ENCODE data around the gene DLST.
A peak's percentile ranks its signal among the peaks of the same experiment; 100 is the strongest.

The DLST gene

DNA sequence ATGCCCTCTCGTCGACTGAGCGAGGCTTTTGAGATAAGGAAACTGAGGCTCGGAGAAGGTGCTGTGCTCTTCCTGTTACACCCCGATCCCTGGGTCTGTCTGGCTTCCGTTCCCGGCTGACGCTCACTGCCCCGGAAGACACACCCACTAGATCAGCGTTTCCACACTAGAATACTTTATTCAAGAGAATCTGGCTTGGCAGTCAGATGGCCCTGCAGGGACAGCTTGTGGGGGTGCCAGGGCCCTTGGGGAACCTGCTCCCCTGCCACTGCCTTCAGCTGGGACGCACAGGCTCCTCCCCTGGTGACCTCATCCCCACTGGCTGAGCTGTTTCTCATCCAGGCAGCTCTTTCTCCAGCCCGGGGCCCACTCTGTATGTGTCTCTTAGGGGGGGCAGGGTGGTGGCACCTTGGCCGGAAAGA, 60.0 kb downstream of the DLST start:
- peak overlapping the region in 1 of 2 donors; percentile 45 for H3K9ac ChIP-seq (ENCODE audit: low read length in 2 of 2)
- H3K4me1 ChIP-seq (ENCODE audit: control insufficient read depth, insufficient read depth, low read length) = peaks cover 35% of the 10 kb centered on the region
- peak overlapping the region in 1 of 2 donors; percentile 8 for H3K4me3 ChIP-seq (ENCODE audit: low read length in 2 of 2)
- H3K9me3 ChIP-seq (ENCODE audit: control insufficient read depth in 2 of 2, low read length in 2 of 2) = no peaks in the 10 kb centered on the region
- H3K36me3 ChIP-seq (ENCODE audit: control insufficient read depth in 2 of 2, insufficient read depth in 2 of 2, low read length in 2 of 2) = no peaks in the 10 kb centered on the region
- H3K27ac ChIP-seq (ENCODE audit: low read length) = peak overlapping the region; percentile 18
- no peaks in the 10 kb centered on the region for H3K27me3 ChIP-seq (ENCODE audit: control insufficient read depth in 1 of 2, insufficient read depth in 2 of 2, low read length in 2 of 2)

DNA sequence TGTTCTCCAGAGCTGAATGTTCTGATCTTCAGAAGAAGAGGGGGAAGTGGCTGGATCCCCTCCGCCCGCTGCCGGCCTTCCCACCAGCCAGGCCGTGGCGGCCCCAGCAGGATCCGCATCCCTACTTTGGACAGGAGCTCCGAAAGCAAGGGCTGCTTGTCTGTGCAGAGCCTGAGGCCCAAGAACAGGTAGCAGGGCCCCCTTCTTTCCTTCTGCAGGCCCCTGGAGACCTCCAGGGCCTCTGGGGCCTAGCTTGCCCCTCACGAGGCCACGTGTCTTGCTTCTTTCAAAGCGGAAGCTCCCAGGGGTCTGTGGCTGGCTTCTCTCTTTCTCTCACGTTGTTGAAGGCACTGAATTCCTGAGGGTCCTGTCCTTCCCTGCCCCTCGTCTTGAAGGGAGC, 60.5 kb downstream of the DLST start:
- peak overlapping the region; percentile 18 for H3K27ac ChIP-seq (ENCODE audit: low read length)
- H3K4me3 ChIP-seq (ENCODE audit: low read length in 2 of 2) = peak overlapping the region in 1 of 2 donors; percentile 48
- H3K9ac ChIP-seq (ENCODE audit: low read length in 2 of 2) = peak overlapping the region in 1 of 2 donors; percentile 45
- no peaks in the 10 kb centered on the region for H3K27me3 ChIP-seq (ENCODE audit: control insufficient read depth in 1 of 2, insufficient read depth in 2 of 2, low read length in 2 of 2)
- no peaks in the 10 kb centered on the region for H3K36me3 ChIP-seq (ENCODE audit: control insufficient read depth in 2 of 2, insufficient read depth in 2 of 2, low read length in 2 of 2)
- H3K4me1 ChIP-seq (ENCODE audit: control insufficient read depth, insufficient read depth, low read length) = peaks cover 39% of the 10 kb centered on the region
- no peaks in the 10 kb centered on the region for H3K9me3 ChIP-seq (ENCODE audit: control insufficient read depth in 2 of 2, low read length in 2 of 2)

DNA sequence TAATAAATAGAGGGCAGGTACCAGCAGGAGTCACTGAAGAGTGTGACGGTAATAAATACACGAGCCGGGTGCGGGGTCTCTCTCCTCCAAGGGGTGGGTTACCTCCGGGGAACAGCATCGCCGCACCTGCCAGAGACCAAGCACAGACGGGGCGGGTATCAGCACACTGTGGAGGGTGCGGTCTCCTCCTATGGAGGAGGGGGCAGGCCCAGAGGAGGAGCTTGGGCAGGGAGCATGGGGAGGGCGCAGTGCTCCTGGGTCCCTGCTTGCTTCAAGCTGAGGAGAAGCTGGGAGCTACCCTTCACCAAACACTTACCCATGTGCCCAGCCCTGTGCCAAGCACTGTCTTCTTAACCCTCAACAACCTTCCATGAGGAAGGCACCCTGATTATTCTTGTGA, 60.9 kb downstream of the DLST start:
- no peaks in the 10 kb centered on the region for H3K36me3 ChIP-seq (ENCODE audit: control insufficient read depth in 2 of 2, insufficient read depth in 2 of 2, low read length in 2 of 2)
- peak overlapping the region in 1 of 2 donors; percentile 45 for H3K9ac ChIP-seq (ENCODE audit: low read length in 2 of 2)
- H3K9me3 ChIP-seq (ENCODE audit: control insufficient read depth in 2 of 2, low read length in 2 of 2) = no peaks in the 10 kb centered on the region
- H3K4me1 ChIP-seq (ENCODE audit: control insufficient read depth, insufficient read depth, low read length) = peaks cover 39% of the 10 kb centered on the region
- peak overlapping the region in 1 of 2 donors; percentile 48 for H3K4me3 ChIP-seq (ENCODE audit: low read length in 2 of 2)
- no peaks in the 10 kb centered on the region for H3K27me3 ChIP-seq (ENCODE audit: control insufficient read depth in 1 of 2, insufficient read depth in 2 of 2, low read length in 2 of 2)
- peak overlapping the region; percentile 18 for H3K27ac ChIP-seq (ENCODE audit: low read length)

DNA sequence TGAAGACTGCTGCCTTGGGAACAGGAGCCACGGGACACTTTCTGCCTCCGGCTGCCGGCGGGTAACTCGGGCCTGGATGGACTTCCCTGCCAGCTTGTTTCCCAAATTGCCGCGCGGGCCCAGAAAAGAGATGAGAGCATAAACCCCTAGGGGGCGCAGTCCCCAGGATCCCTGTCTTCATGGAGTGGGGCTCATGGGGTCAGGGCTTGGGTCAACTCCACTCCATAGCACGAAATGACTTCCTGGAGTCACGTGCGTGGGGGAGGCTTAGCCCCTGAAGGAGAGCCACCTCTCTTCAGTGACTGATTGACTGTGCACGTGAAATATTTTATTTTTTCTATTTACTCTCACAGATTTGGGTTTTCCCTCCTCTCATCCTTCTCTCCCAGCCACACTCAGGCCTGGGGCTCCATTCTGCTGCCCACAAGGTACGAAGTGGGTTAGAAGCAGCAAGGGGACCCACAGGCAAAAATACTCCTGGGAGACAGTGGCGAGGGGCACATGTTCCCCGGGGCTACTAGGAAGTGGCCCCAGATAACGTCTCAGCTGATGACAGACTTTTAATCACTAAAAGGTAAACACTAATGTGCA, 63.6 kb downstream of the DLST start:
- no peak overlapping the region for H3K27ac ChIP-seq (ENCODE audit: low read length)
- H3K9ac ChIP-seq (ENCODE audit: low read length in 2 of 2) = no peak overlapping the region
- H3K36me3 ChIP-seq (ENCODE audit: control insufficient read depth in 2 of 2, insufficient read depth in 2 of 2, low read length in 2 of 2) = no peaks in the 10 kb centered on the region
- H3K9me3 ChIP-seq (ENCODE audit: control insufficient read depth in 2 of 2, low read length in 2 of 2) = no peaks in the 10 kb centered on the region
- H3K4me1 ChIP-seq (ENCODE audit: control insufficient read depth, insufficient read depth, low read length) = peaks cover 25% of the 10 kb centered on the region
- H3K4me3 ChIP-seq (ENCODE audit: low read length in 2 of 2) = no peak overlapping the region
- H3K27me3 ChIP-seq (ENCODE audit: control insufficient read depth in 1 of 2, insufficient read depth in 2 of 2, low read length in 2 of 2) = no peaks in the 10 kb centered on the region

DNA sequence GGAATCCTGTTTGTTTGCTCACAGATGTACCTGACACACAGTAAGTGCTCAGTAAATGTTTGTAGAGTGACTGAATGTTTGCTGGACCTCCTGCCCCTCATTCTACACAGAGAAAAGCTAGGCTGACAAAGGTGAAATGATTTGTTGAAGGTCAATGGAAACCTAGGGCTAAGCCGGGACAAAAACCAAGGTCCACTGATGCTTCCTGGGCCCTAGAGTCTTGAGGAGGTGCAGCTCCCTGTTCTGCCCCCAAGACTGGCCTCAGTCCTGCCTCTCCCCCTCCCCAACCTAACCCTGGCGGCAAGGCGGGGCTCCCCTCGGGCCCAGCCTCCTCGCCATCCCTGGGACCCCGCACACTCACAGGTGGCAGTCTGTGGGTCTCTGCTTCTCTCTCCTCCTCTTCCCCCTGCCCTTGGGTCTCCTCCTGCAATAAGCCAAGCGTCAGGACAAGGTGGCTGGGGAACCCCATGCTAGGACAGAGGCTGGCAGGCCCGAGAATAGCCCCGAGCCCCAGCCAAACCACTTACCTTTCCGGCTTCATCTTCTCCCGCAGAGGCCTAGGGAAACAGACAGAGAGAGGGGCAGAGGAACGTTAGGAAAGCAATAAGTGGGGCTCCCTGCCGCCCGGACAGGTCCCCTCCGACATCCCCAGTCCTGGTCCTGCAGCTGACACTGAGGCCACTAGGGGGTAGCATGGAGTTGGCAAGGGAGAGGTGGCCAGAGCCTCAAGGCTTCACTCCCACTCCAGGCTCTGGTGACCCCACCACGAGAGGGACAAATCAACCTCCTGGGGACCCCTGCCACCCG, 64.3 kb downstream of the DLST start:
- no peaks in the 10 kb centered on the region for H3K36me3 ChIP-seq (ENCODE audit: control insufficient read depth in 2 of 2, insufficient read depth in 2 of 2, low read length in 2 of 2)
- no peak overlapping the region for H3K27ac ChIP-seq (ENCODE audit: low read length)
- H3K4me1 ChIP-seq (ENCODE audit: control insufficient read depth, insufficient read depth, low read length) = peaks cover 23% of the 10 kb centered on the region
- peak overlapping the region; percentile 44 to 51 for H3K9ac ChIP-seq (ENCODE audit: low read length in 2 of 2)
- peak overlapping the region; percentile 40 to 60 for H3K4me3 ChIP-seq (ENCODE audit: low read length in 2 of 2)
- no peaks in the 10 kb centered on the region for H3K9me3 ChIP-seq (ENCODE audit: control insufficient read depth in 2 of 2, low read length in 2 of 2)
- H3K27me3 ChIP-seq (ENCODE audit: control insufficient read depth in 1 of 2, insufficient read depth in 2 of 2, low read length in 2 of 2) = peaks cover 2 to 4% of the 10 kb centered on the region in 2 donors

DNA sequence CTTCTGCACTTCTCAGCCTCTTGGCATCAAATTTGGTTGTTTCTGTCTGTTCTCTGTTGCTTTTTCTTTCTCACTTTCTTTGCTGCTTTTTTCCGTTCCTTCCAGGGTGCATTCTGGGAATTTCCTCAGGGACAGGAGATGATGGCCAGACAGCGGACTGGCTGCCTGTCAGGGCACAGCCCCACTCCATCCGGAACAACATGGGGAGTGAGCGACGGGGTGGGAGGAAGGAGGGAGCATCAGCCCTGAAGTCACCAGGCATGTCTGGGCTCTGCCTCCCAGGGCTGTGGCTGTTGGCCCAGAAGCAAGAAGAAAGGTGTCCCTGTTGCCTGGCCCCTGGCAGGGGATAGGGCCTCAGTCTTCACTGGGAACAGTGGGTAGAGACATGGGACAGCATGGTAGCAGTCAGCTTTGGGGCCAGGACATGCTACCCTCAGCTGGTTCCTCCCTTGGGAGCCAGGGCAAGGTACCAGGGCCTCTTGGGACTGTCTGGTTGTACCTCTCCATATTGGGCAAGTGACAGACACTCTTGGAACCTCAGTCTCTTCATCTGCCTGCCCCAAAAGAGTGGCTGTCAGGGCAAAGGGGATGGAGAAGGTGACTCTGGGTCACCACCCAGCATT, 65.1 kb downstream of the DLST start:
- Histone ChIP-seq H3K36me3 (ENCODE audit: control insufficient read depth in 2 of 2, insufficient read depth in 2 of 2, low read length in 2 of 2) (no peaks in the 10 kb centered on the region), H3K9me3 (ENCODE audit: control insufficient read depth in 2 of 2, low read length in 2 of 2) (no peaks in the 10 kb centered on the region), H3K27ac (ENCODE audit: low read length) (no peak overlapping the region), H3K4me1 (ENCODE audit: control insufficient read depth, insufficient read depth, low read length) (peaks cover 19% of the 10 kb centered on the region), H3K9ac (ENCODE audit: low read length in 2 of 2) (peak overlapping the region; percentile 44 to 51), H3K4me3 (ENCODE audit: low read length in 2 of 2) (peak overlapping the region; percentile 40 to 60), H3K27me3 (ENCODE audit: control insufficient read depth in 1 of 2, insufficient read depth in 2 of 2, low read length in 2 of 2) (peaks cover 4 to 6% of the 10 kb centered on the region in 2 donors)

DNA sequence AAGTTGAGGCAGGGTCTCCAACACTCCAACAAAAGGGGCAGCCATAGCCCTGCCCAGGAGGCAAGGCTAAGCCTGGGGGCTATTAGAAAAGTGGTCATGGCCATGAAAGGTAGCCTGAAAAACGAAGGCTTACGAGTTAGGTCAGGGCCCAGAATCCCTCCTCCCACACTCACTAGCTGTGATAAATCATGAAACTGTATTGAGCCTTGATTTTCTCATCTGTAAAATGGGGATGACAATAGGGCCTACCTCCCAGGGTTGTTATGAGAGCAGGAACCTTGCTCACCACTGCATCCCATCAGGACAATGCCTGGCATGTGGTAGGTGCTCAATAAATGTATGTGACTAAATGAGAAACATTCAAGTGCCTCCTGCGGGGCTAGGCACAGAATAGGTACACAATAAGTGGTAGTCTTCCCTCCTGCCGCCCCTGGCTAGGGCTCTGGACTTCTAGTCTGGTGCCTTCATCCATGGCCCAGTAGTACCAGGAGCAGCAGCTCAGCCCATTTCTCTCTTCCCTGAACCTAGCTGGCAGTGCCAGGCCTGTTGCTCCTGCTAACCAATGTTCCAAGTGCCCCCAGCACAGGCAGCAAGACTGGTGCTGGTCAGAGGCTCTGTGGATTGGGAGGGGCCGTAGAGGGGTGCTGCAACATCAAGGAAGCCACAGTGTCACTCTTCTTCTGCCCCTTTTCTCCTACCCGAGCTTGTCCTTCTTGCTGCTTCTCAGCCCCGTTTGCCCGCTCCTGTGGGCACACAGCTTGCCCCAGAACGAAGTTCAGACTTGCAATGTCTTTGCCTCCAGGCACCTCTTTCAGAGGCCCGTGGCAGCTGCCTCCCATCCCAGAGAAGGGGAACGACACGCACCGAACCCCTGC, 65.9 kb downstream of the DLST start:
- Histone ChIP-seq H3K27me3 (ENCODE audit: control insufficient read depth in 1 of 2, insufficient read depth in 2 of 2, low read length in 2 of 2) (peaks cover 6 to 12% of the 10 kb centered on the region in 2 donors), H3K27ac (ENCODE audit: low read length) (no peak overlapping the region), H3K36me3 (ENCODE audit: control insufficient read depth in 2 of 2, insufficient read depth in 2 of 2, low read length in 2 of 2) (no peaks in the 10 kb centered on the region), H3K9ac (ENCODE audit: low read length in 2 of 2) (no peak overlapping the region), H3K4me3 (ENCODE audit: low read length in 2 of 2) (no peak overlapping the region), H3K9me3 (ENCODE audit: control insufficient read depth in 2 of 2, low read length in 2 of 2) (no peaks in the 10 kb centered on the region), H3K4me1 (ENCODE audit: control insufficient read depth, insufficient read depth, low read length) (peaks cover 13% of the 10 kb centered on the region)

DNA sequence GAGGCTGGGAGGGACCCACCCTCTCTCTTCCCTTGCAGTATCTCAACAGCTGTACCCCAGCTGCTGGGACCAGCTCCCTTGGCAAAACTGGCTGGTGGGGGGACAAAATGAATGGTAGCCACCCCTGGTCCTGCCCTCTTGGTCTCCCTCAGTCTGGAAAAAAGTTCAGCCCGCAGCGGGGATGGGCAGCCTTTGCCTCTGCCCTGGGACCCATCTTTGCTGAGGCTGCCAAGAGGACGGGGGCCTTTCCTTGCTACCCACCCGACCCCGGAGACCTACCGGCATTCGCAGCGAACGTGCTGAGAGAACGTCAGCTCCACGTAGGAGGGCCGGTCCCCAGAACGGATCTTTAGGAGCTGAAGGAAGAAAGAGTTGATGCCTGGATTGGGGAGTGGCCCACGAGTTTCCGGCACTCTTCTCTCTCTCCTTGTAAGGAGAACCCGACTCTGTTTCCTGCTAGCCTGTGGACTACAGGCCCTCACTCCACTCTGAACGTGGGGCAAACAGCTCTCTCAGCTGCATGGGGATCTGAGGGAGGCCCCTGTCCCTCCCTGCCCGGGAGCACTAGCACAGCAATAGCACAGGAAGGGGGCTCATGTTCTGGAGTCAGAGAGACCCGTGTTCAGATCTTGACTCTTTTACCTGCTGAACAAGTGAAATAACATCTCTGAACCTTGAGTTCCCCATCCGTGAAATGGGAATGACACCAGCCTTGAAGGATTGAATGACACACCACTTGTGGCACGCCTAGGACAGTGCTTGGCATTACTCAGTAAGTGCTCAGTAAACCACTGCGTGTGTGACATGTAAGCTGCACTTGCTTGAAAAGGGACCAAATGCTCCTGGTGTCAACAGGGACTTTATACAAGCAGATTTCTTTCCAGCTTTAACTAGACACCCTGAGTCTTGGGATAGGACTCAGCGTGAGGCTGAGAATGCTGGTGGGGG, 66.8 kb downstream of the DLST start:
- Histone ChIP-seq H3K4me3 (ENCODE audit: low read length in 2 of 2) (no peak overlapping the region), H3K27ac (ENCODE audit: low read length) (no peak overlapping the region), H3K4me1 (ENCODE audit: control insufficient read depth, insufficient read depth, low read length) (peaks cover 13% of the 10 kb centered on the region), H3K9me3 (ENCODE audit: control insufficient read depth in 2 of 2, low read length in 2 of 2) (no peaks in the 10 kb centered on the region), H3K9ac (ENCODE audit: low read length in 2 of 2) (no peak overlapping the region), H3K36me3 (ENCODE audit: control insufficient read depth in 2 of 2, insufficient read depth in 2 of 2, low read length in 2 of 2) (no peaks in the 10 kb centered on the region), H3K27me3 (ENCODE audit: control insufficient read depth in 1 of 2, insufficient read depth in 2 of 2, low read length in 2 of 2) (peaks cover 13 to 16% of the 10 kb centered on the region in 2 donors)

DNA sequence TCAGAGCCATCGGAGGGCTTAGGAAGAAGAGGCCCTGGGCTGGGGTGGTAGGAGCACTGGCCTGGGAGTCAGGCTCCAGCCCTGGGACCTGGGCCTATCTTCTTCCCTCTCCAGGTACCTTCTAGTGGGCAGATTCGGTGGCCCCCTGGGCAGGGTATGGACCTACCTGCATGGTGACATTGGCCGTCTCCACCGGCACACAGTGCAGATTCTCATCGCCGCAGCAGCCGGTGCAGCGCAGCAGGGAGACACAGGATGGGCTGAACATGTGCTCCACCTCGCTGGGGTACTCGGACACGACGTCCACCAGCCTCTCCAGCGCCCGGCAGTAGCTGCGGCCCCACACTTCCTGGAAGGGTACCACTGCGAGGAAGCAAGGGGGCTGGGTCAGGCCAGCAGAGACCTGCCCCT, 67.5 kb downstream of the DLST start:
- no peak overlapping the region for H3K4me3 ChIP-seq (ENCODE audit: low read length in 2 of 2)
- H3K27ac ChIP-seq (ENCODE audit: low read length) = no peak overlapping the region
- H3K4me1 ChIP-seq (ENCODE audit: control insufficient read depth, insufficient read depth, low read length) = peaks cover 19% of the 10 kb centered on the region
- no peaks in the 10 kb centered on the region for H3K9me3 ChIP-seq (ENCODE audit: control insufficient read depth in 2 of 2, low read length in 2 of 2)
- H3K36me3 ChIP-seq (ENCODE audit: control insufficient read depth in 2 of 2, insufficient read depth in 2 of 2, low read length in 2 of 2) = no peaks in the 10 kb centered on the region
- no peak overlapping the region for H3K9ac ChIP-seq (ENCODE audit: low read length in 2 of 2)
- peaks cover 14 to 16% of the 10 kb centered on the region in 2 donors for H3K27me3 ChIP-seq (ENCODE audit: control insufficient read depth in 1 of 2, insufficient read depth in 2 of 2, low read length in 2 of 2)

Measured in stomach smooth muscle (tissue), 2 donors.